HG02588 (cell line): ENCODE data around the gene SNX27.
"Not testable (repeated sequence)": the region's sequence is repeated elsewhere in the genome, so short reads cannot be mapped to it uniquely, and the experiment has no call there.

Source experiments
- ATAC-seq: cut with Tn5 transposase; IDR thresholded peaks from one replicate; pipeline ENCODE4 v1.9.1; 2021; ENCODE audit warnings: mild to moderate bottlenecking, moderate library complexity; ENCODE audit not compliant: unreplicated experiment

Gene SNX27

GRCh38 chr1:151718666-151719065 is 106.8 kb downstream of the SNX27 start:
- no peak for ATAC-seq

- ATAC-seq, result no peak
These were observed 108.3 kb downstream of the SNX27 start for GRCh38 chr1:151720125-151720524.

- ATAC-seq, result no peak
These were observed 108.7 kb downstream of the SNX27 start for GRCh38 chr1:151720554-151720953.

- ATAC-seq, result no peak
These were observed 109.3 kb downstream of the SNX27 start, which contains the start of gene RIIAD1 for GRCh38 chr1:151720974-151721787. Gene RIIAD1 (plus strand): TSS chr1:151721522. CDS start chr1:151721537, 15 bp downstream.

- no peak for ATAC-seq
These were observed 110.1 kb downstream of the SNX27 start for GRCh38 chr1:151721788-151722510.

- ATAC-seq, result no peak
These were observed 112.0 kb downstream of the SNX27 start for GRCh38 chr1:151723726-151724370.

GRCh38 chr1:151728151-151729054 is 116.6 kb downstream of the SNX27 start:
- no peak for ATAC-seq

GRCh38 chr1:151729157-151729965 is 117.5 kb downstream of the SNX27 start:
- no peak for ATAC-seq

- no peak for ATAC-seq
These were observed 118.1 kb downstream of the SNX27 start for GRCh38 chr1:151729966-151730291.

- ATAC-seq, result no peak
These were observed 121.3 kb downstream of the SNX27 start for GRCh38 chr1:151733126-151733525.

GRCh38 chr1:151733995-151734394 is 122.1 kb downstream of the SNX27 start:
- not testable (repeated sequence) for ATAC-seq

GRCh38 chr1:151737026-151737425 is 125.2 kb downstream of the SNX27 start:
- ATAC-seq, result no peak

GRCh38 chr1:151737479-151737878 is 125.6 kb downstream of the SNX27 start:
- no peak for ATAC-seq

- no peak for ATAC-seq
These were observed 127.9 kb downstream of the SNX27 start for GRCh38 chr1:151739590-151740355.

GRCh38 chr1:151741516-151741915 is 129.7 kb downstream of the SNX27 start:
- no peak for ATAC-seq
